Measurements from ENCODE around the gene VAV3.
A peak's percentile ranks its signal among the peaks of the same experiment; 100 is the strongest.
"Not testable (repeated sequence)": the region's sequence is repeated elsewhere in the genome, so short reads cannot be mapped to it uniquely, and the experiment has no call there.

Gene VAV3

GRCh38 chr1:107965110-107965991, at the start of gene VAV3:
Gene VAV3, minus strand, starts transcription at chr1:107965180. Its CDS starts 311 bp downstream, at chr1:107964869.
- H3K4me3 ChIP-seq (ENCODE audit: low read depth in 1 of 2, low read length in 2 of 2): peak within 1 kb of the TSS; percentile 81
- H3K36me3 ChIP-seq (ENCODE audit: control insufficient read depth in 1 of 2, insufficient read depth in 2 of 2, low read length in 2 of 2): no peaks in the 10 kb centered on the region
- H3K9ac ChIP-seq (ENCODE audit: low read depth in 1 of 2, low read length in 2 of 2): peak within 1 kb of the TSS; percentile 27 to 56
- H3K27ac ChIP-seq (ENCODE audit: low read depth, low read length): no peak within 1 kb of the TSS
- H3K27me3 ChIP-seq (ENCODE audit: control insufficient read depth in 1 of 2, insufficient read depth in 2 of 2, low read length in 2 of 2): peaks cover 0 to 5% of the 10 kb centered on the region in 2 donors
- H3K9me3 ChIP-seq (ENCODE audit: control insufficient read depth in 1 of 2, low read length in 2 of 2): no peaks in the 10 kb centered on the region
- H3K4me1 ChIP-seq (ENCODE audit: control insufficient read depth in 1 of 2, insufficient read depth in 2 of 2, low read length in 2 of 2): peaks cover 9 to 20% of the 10 kb centered on the region in 2 donors

GRCh38 chr1:108012553-108012952, 47.6 kb upstream of the VAV3 start:
- Histone ChIP-seq H3K4me1 (ENCODE audit: control insufficient read depth in 1 of 2, insufficient read depth in 2 of 2, low read length in 2 of 2) (no peaks in the 10 kb centered on the region), H3K27me3 (ENCODE audit: control insufficient read depth in 1 of 2, insufficient read depth in 2 of 2, low read length in 2 of 2) (no peaks in the 10 kb centered on the region), H3K9me3 (ENCODE audit: control insufficient read depth in 1 of 2, low read length in 2 of 2) (no peaks in the 10 kb centered on the region), H3K4me3 (ENCODE audit: low read depth in 1 of 2, low read length in 2 of 2) (no peak overlapping the region), H3K9ac (ENCODE audit: low read depth in 1 of 2, low read length in 2 of 2) (no peak overlapping the region), H3K27ac (ENCODE audit: low read depth, low read length) (no peak overlapping the region), H3K36me3 (ENCODE audit: control insufficient read depth in 1 of 2, insufficient read depth in 2 of 2, low read length in 2 of 2) (no peaks in the 10 kb centered on the region)

- H3K36me3 ChIP-seq (ENCODE audit: control insufficient read depth in 1 of 2, insufficient read depth in 2 of 2, low read length in 2 of 2): no peaks in the 10 kb centered on the region
- no peak overlapping the region for H3K4me3 ChIP-seq (ENCODE audit: low read depth in 1 of 2, low read length in 2 of 2)
- no peaks in the 10 kb centered on the region for H3K4me1 ChIP-seq (ENCODE audit: control insufficient read depth in 1 of 2, insufficient read depth in 2 of 2, low read length in 2 of 2)
- no peak overlapping the region for H3K27ac ChIP-seq (ENCODE audit: low read depth, low read length)
- no peak overlapping the region for H3K9ac ChIP-seq (ENCODE audit: low read depth in 1 of 2, low read length in 2 of 2)
- no peaks in the 10 kb centered on the region for H3K9me3 ChIP-seq (ENCODE audit: control insufficient read depth in 1 of 2, low read length in 2 of 2)
- H3K27me3 ChIP-seq (ENCODE audit: control insufficient read depth in 1 of 2, insufficient read depth in 2 of 2, low read length in 2 of 2): no peaks in the 10 kb centered on the region
These were observed 46.3 kb upstream of the VAV3 start for GRCh38 chr1:108011295-108011694.

GRCh38 chr1:108010581-108010980, 45.6 kb upstream of the VAV3 start:
- Histone ChIP-seq H3K9ac (ENCODE audit: low read depth in 1 of 2, low read length in 2 of 2) (no peak overlapping the region), H3K4me1 (ENCODE audit: control insufficient read depth in 1 of 2, insufficient read depth in 2 of 2, low read length in 2 of 2) (no peaks in the 10 kb centered on the region), H3K36me3 (ENCODE audit: control insufficient read depth in 1 of 2, insufficient read depth in 2 of 2, low read length in 2 of 2) (no peaks in the 10 kb centered on the region), H3K27ac (ENCODE audit: low read depth, low read length) (no peak overlapping the region), H3K4me3 (ENCODE audit: low read depth in 1 of 2, low read length in 2 of 2) (no peak overlapping the region), H3K27me3 (ENCODE audit: control insufficient read depth in 1 of 2, insufficient read depth in 2 of 2, low read length in 2 of 2) (no peaks in the 10 kb centered on the region), H3K9me3 (ENCODE audit: control insufficient read depth in 1 of 2, low read length in 2 of 2) (no peaks in the 10 kb centered on the region)

- H3K4me3 ChIP-seq (ENCODE audit: low read depth in 1 of 2, low read length in 2 of 2): no peak overlapping the region
- no peaks in the 10 kb centered on the region for H3K4me1 ChIP-seq (ENCODE audit: control insufficient read depth in 1 of 2, insufficient read depth in 2 of 2, low read length in 2 of 2)
These were observed 44.7 kb upstream of the VAV3 start for GRCh38 chr1:108009603-108010195.

GRCh38 chr1:108007531-108007930, 42.6 kb upstream of the VAV3 start:
- Histone ChIP-seq H3K36me3 (ENCODE audit: control insufficient read depth in 1 of 2, insufficient read depth in 2 of 2, low read length in 2 of 2) (no peaks in the 10 kb centered on the region), H3K9me3 (ENCODE audit: control insufficient read depth in 1 of 2, low read length in 2 of 2) (no peaks in the 10 kb centered on the region), H3K4me3 (ENCODE audit: low read depth in 1 of 2, low read length in 2 of 2) (no peak overlapping the region), H3K9ac (ENCODE audit: low read depth in 1 of 2, low read length in 2 of 2) (no peak overlapping the region), H3K4me1 (ENCODE audit: control insufficient read depth in 1 of 2, insufficient read depth in 2 of 2, low read length in 2 of 2) (no peaks in the 10 kb centered on the region), H3K27me3 (ENCODE audit: control insufficient read depth in 1 of 2, insufficient read depth in 2 of 2, low read length in 2 of 2) (no peaks in the 10 kb centered on the region), H3K27ac (ENCODE audit: low read depth, low read length) (no peak overlapping the region)

More at GRCh38 chr1:108009603-108010195, 44.7 kb upstream of the VAV3 start:
- H3K36me3 ChIP-seq (ENCODE audit: control insufficient read depth in 1 of 2, insufficient read depth in 2 of 2, low read length in 2 of 2): no peaks in the 10 kb centered on the region
- H3K27me3 ChIP-seq (ENCODE audit: control insufficient read depth in 1 of 2, insufficient read depth in 2 of 2, low read length in 2 of 2): no peaks in the 10 kb centered on the region
- H3K9me3 ChIP-seq (ENCODE audit: control insufficient read depth in 1 of 2, low read length in 2 of 2): no peaks in the 10 kb centered on the region
- H3K27ac ChIP-seq (ENCODE audit: low read depth, low read length): no peak overlapping the region
- no peak overlapping the region for H3K9ac ChIP-seq (ENCODE audit: low read depth in 1 of 2, low read length in 2 of 2)

GRCh38 chr1:108007070-108007469, 42.1 kb upstream of the VAV3 start:
- no peaks in the 10 kb centered on the region for H3K9me3 ChIP-seq (ENCODE audit: control insufficient read depth in 1 of 2, low read length in 2 of 2)
- no peaks in the 10 kb centered on the region for H3K27me3 ChIP-seq (ENCODE audit: control insufficient read depth in 1 of 2, insufficient read depth in 2 of 2, low read length in 2 of 2)
- no peaks in the 10 kb centered on the region for H3K36me3 ChIP-seq (ENCODE audit: control insufficient read depth in 1 of 2, insufficient read depth in 2 of 2, low read length in 2 of 2)
- H3K4me3 ChIP-seq (ENCODE audit: low read depth in 1 of 2, low read length in 2 of 2): no peak overlapping the region
- no peaks in the 10 kb centered on the region for H3K4me1 ChIP-seq (ENCODE audit: control insufficient read depth in 1 of 2, insufficient read depth in 2 of 2, low read length in 2 of 2)
- no peak overlapping the region for H3K9ac ChIP-seq (ENCODE audit: low read depth in 1 of 2, low read length in 2 of 2)
- H3K27ac ChIP-seq (ENCODE audit: low read depth, low read length): no peak overlapping the region

GRCh38 chr1:108004919-108005318, 39.9 kb upstream of the VAV3 start:
- H3K27ac ChIP-seq (ENCODE audit: low read depth, low read length); H3K4me3 ChIP-seq (ENCODE audit: low read depth in 1 of 2, low read length in 2 of 2); H3K27me3 ChIP-seq (ENCODE audit: control insufficient read depth in 1 of 2, insufficient read depth in 2 of 2, low read length in 2 of 2); H3K9me3 ChIP-seq (ENCODE audit: control insufficient read depth in 1 of 2, low read length in 2 of 2); H3K9ac ChIP-seq (ENCODE audit: low read depth in 1 of 2, low read length in 2 of 2); H3K36me3 ChIP-seq (ENCODE audit: control insufficient read depth in 1 of 2, insufficient read depth in 2 of 2, low read length in 2 of 2); H3K4me1 ChIP-seq (ENCODE audit: control insufficient read depth in 1 of 2, insufficient read depth in 2 of 2, low read length in 2 of 2): not testable (repeated sequence)

- Histone ChIP-seq H3K4me1 (ENCODE audit: control insufficient read depth in 1 of 2, insufficient read depth in 2 of 2, low read length in 2 of 2) (peaks cover 7 to 10% of the 10 kb centered on the region in 2 donors), H3K9me3 (ENCODE audit: control insufficient read depth in 1 of 2, low read length in 2 of 2) (no peaks in the 10 kb centered on the region), H3K9ac (ENCODE audit: low read depth in 1 of 2, low read length in 2 of 2) (no peak overlapping the region), H3K36me3 (ENCODE audit: control insufficient read depth in 1 of 2, insufficient read depth in 2 of 2, low read length in 2 of 2) (no peaks in the 10 kb centered on the region), H3K27me3 (ENCODE audit: control insufficient read depth in 1 of 2, insufficient read depth in 2 of 2, low read length in 2 of 2) (no peaks in the 10 kb centered on the region), H3K27ac (ENCODE audit: low read depth, low read length) (no peak overlapping the region), H3K4me3 (ENCODE audit: low read depth in 1 of 2, low read length in 2 of 2) (no peak overlapping the region)
These were observed 35.7 kb upstream of the VAV3 start for GRCh38 chr1:108000620-108001111.

GRCh38 chr1:108000184-108000583, 35.2 kb upstream of the VAV3 start:
- Histone ChIP-seq H3K4me3 (ENCODE audit: low read depth in 1 of 2, low read length in 2 of 2) (no peak overlapping the region), H3K36me3 (ENCODE audit: control insufficient read depth in 1 of 2, insufficient read depth in 2 of 2, low read length in 2 of 2) (no peaks in the 10 kb centered on the region)

More at GRCh38 chr1:108000184-108000583, 35.2 kb upstream of the VAV3 start:
- Histone ChIP-seq H3K9ac (ENCODE audit: low read depth in 1 of 2, low read length in 2 of 2) (no peak overlapping the region), H3K4me1 (ENCODE audit: control insufficient read depth in 1 of 2, insufficient read depth in 2 of 2, low read length in 2 of 2) (peaks cover 7 to 10% of the 10 kb centered on the region in 2 donors), H3K9me3 (ENCODE audit: control insufficient read depth in 1 of 2, low read length in 2 of 2) (no peaks in the 10 kb centered on the region), H3K27ac (ENCODE audit: low read depth, low read length) (no peak overlapping the region), H3K27me3 (ENCODE audit: control insufficient read depth in 1 of 2, insufficient read depth in 2 of 2, low read length in 2 of 2) (no peaks in the 10 kb centered on the region)

Measured in duodenal mucosa (tissue), 2 donors.